Activated naive CD4-positive, alpha-beta T cell treated with anti-CD3 and anti-CD28 coated beads, Interleukin-2, amount 10 ng/mL, durations not matched to agents 5 hours and 36 hours (primary cell): ENCODE data around the gene JAG1. TPM values are rescaled to one million over a fixed set of nuclear protein-coding genes. Genes with fewer than 3 reads are reported as not detected.

ENCODE experiments used
- microRNA-seq: library from miRNA; unstranded; fragments of <30 nt; microRNA quantifications from one replicate; pipeline ENCODE4 v1.2.0, GENCODE V29; 2022; ENCODE audit warnings: borderline microRNAs expressed, borderline replicate concordance
- total RNA-seq, 2 experiments: library from RNA; stranded (reverse); gene quantifications; one replicate each; pipeline ENCODE4 v1.2.3, GENCODE V29; 2021

JAG1 gene
- under 1 TPM; 0.12 to 0.15 TPM for total RNA-seq

DNA sequence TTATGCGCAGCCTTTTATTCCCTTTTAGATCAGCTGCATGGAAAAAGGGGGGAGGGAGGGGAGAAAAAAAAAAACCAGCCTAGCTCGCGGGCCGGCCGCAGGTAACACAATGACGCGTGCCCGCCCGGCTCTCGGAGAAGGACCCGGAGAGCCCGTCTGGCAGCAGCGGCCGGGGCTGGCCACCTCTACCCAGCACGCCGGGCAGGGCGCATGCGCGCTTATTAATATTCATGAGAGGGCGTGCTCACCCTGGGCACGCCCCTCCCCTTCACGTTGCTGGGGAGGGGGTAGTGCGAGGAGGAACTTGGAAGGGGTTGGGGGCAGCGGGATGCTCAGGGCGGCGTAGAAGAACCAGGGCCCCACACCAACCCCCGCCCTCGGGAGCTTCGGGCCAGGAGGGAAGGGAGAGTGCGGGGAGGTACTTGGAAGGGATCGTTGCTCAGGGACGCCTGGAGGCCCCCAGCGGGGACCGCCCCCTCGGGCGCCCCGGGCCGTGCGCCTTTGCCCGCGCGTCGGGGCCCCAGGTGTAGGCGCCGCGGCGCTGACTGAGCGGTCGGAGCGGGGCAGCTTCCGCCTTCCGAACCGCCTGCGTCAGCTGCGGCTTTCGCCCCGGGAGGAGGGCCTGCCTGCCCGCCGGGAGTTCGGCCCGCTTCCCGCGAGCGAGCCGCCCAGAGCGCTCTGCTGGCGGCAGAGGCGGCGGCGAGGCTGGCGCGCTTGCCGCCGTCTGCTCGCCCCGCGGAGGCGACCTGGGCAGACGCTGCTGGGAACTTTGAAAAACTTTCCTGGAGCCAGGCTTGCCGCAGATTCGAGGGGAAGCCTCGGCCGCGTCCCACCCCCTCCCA, at the start of gene JAG1:
Gene JAG1 (minus strand): TSS at position 158 of the 842 bp plus-strand sequence. CDS start 469 bp downstream, outside the sequence.

Small RNA genes lying within 50 kb of the gene (microRNA-seq; reads per million reads assigned to microRNA genes)
- not detected for gene MIR6870

Other genes starting within 250 kb of the JAG1 start
- gene MKKS, start 239.8 kb downstream of the JAG1 start, total RNA-seq = 10 to 100 TPM in 1 of 2 experiments, 1 to 10 TPM in 1; 9.6 to 10.1 TPM
- 1 to 10 TPM; 8.8 to 9.0 TPM for gene SLX4IP, start 238.7 kb downstream of the JAG1 start, total RNA-seq